Measurements from ENCODE around the gene RARB.

The RARB gene

GRCh38 chr3:25427942-25428788 is at the start of gene RARB:
Gene RARB, plus strand, starts transcription at chr3:25428263. Its CDS starts 469 bp downstream, at chr3:25428732.
- no peak for DNase-seq (ENCODE audit: low read depth in 1 of 2, low spot score in 1 of 2)

GRCh38 chr3:25378786-25379311 is 49.2 kb upstream of the RARB start:
- DNase-seq (ENCODE audit: low read depth in 1 of 2, low spot score in 1 of 2), result no peak

- no peak for DNase-seq (ENCODE audit: low read depth in 1 of 2, low spot score in 1 of 2)
Measured at GRCh38 chr3:25380222-25380739, 47.8 kb upstream of the RARB start.

- no peak for DNase-seq (ENCODE audit: low read depth in 1 of 2, low spot score in 1 of 2)
Measured at GRCh38 chr3:25381083-25381482, 47.0 kb upstream of the RARB start.

- no peak for DNase-seq (ENCODE audit: low read depth in 1 of 2, low spot score in 1 of 2)
Measured at GRCh38 chr3:25384471-25384870, 43.6 kb upstream of the RARB start.

- no peak for DNase-seq (ENCODE audit: low read depth in 1 of 2, low spot score in 1 of 2)
Measured at GRCh38 chr3:25385807-25386460, 42.1 kb upstream of the RARB start.

- no peak for DNase-seq (ENCODE audit: low read depth in 1 of 2, low spot score in 1 of 2)
Measured at GRCh38 chr3:25386686-25387255, 41.3 kb upstream of the RARB start.

GRCh38 chr3:25390605-25391004 is 37.5 kb upstream of the RARB start:
- DNase-seq (ENCODE audit: low read depth in 1 of 2, low spot score in 1 of 2), result no peak

- DNase-seq (ENCODE audit: low read depth in 1 of 2, low spot score in 1 of 2), result no peak
Measured at GRCh38 chr3:25396251-25396650, 31.8 kb upstream of the RARB start.

- no peak for DNase-seq (ENCODE audit: low read depth in 1 of 2, low spot score in 1 of 2)
Measured at GRCh38 chr3:25396686-25397085, 31.4 kb upstream of the RARB start.

GRCh38 chr3:25397150-25397549 is 30.9 kb upstream of the RARB start:
- no peak for DNase-seq (ENCODE audit: low read depth in 1 of 2, low spot score in 1 of 2)

GRCh38 chr3:25400587-25400986 is 27.5 kb upstream of the RARB start:
- DNase-seq (ENCODE audit: low read depth in 1 of 2, low spot score in 1 of 2), result no peak

- no peak for DNase-seq (ENCODE audit: low read depth in 1 of 2, low spot score in 1 of 2)
Measured at GRCh38 chr3:25403968-25404367, 24.1 kb upstream of the RARB start.

- no peak for DNase-seq (ENCODE audit: low read depth in 1 of 2, low spot score in 1 of 2)
Measured at GRCh38 chr3:25404569-25404968, 23.5 kb upstream of the RARB start.

GRCh38 chr3:25405335-25405734 is 22.7 kb upstream of the RARB start:
- no peak for DNase-seq (ENCODE audit: low read depth in 1 of 2, low spot score in 1 of 2)

- no peak for DNase-seq (ENCODE audit: low read depth in 1 of 2, low spot score in 1 of 2)
Measured at GRCh38 chr3:25410703-25411102, 17.4 kb upstream of the RARB start.

- DNase-seq (ENCODE audit: low read depth in 1 of 2, low spot score in 1 of 2), result no peak
Measured at GRCh38 chr3:25412269-25412668, 15.8 kb upstream of the RARB start.

GRCh38 chr3:25416176-25416575 is 11.9 kb upstream of the RARB start:
- no peak for DNase-seq (ENCODE audit: low read depth in 1 of 2, low spot score in 1 of 2)

GRCh38 chr3:25418596-25418995 is 9.5 kb upstream of the RARB start:
- DNase-seq (ENCODE audit: low read depth in 1 of 2, low spot score in 1 of 2), result no peak

- no peak for DNase-seq (ENCODE audit: low read depth in 1 of 2, low spot score in 1 of 2)
Measured at GRCh38 chr3:25419251-25419650, 8.8 kb upstream of the RARB start.

- DNase-seq (ENCODE audit: low read depth in 1 of 2, low spot score in 1 of 2), result no peak
Measured at GRCh38 chr3:25420147-25420546, 7.9 kb upstream of the RARB start.

GRCh38 chr3:25420885-25421284 is 7.2 kb upstream of the RARB start:
- DNase-seq (ENCODE audit: low read depth in 1 of 2, low spot score in 1 of 2), result no peak
